ENCODE data around the gene OR5AU1.
"Not testable (repeated sequence)": the region's sequence is repeated elsewhere in the genome, so short reads cannot be mapped to it uniquely, and the experiment has no call there.

Gene OR5AU1

DNA sequence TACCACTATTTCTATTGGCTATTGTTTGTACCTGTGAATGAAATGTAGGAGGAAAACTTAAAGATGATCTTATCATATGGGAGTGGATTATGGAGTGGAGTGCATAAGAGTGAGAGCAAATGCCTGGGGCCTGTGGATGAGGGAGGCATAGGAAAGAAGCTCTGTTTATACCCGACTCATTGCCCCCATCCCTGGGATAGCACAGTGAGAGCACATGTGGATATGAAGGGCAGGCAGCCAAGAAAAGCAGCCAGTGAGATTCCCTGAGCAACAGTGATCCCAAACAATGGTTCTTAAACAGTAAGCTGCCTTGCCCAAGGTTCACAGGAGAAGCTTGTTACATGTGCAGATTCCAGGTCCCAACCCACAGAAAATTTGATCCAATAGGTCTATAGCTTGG lies 2.3 kb upstream of the OR5AU1 start:
- not testable (repeated sequence) for H3K4me1 Mint-ChIP-seq; H3K36me3 Mint-ChIP-seq; H3K4me3 Mint-ChIP-seq; DNase-seq (ENCODE audit: low spot score in 2 of 2); H3K9me3 Mint-ChIP-seq; ATAC-seq (ENCODE audit: low read depth); H3K27ac Mint-ChIP-seq
- peaks cover 22% of the 10 kb centered on the region for H3K27me3 Mint-ChIP-seq

DNA sequence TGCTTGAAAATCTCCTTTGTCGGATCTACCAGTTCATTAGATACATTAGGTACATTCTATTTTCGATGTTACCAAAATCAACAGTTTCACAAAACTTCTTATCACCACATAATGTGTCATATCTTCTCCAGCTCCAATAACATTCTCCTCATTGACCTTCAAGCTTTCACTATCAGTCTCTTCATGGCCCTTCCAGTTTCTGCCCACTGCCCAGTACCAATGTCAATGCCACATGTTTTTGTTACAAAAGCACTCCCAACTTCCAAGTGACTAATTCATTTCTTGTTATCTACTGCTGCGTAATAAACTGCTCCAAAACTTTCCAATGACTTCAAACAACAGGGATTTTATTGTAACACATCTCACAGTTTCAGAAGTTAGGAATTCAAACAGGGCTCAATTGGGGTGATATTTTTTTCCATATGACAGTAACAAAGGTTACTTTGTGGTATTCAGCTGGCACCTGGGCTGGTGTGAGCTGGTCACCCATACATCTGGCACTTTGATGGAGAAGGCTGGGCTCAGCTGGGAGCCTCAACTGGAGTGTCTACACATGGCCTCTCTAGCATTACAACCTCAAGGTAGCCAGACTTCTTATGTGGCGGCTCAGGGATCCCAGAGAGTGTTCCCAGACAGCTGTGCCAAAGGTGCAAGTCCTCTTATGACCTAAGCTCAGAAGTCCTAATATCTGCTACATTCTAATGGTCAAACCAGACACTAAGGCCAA lies 6.1 kb downstream of the OR5AU1 start:
- Mint-ChIP-seq H3K36me3 (peaks cover 5% of the 10 kb centered on the region), H3K27ac (no peak overlapping the region), H3K9me3 (peaks cover 10% of the 10 kb centered on the region), H3K4me1 (no peaks in the 10 kb centered on the region), H3K27me3 (peaks cover 8% of the 10 kb centered on the region), H3K4me3 (no peak overlapping the region)
- ATAC-seq (ENCODE audit: low read depth) (no peak), DNase-seq (ENCODE audit: low spot score in 2 of 2) (no peak)

DNA sequence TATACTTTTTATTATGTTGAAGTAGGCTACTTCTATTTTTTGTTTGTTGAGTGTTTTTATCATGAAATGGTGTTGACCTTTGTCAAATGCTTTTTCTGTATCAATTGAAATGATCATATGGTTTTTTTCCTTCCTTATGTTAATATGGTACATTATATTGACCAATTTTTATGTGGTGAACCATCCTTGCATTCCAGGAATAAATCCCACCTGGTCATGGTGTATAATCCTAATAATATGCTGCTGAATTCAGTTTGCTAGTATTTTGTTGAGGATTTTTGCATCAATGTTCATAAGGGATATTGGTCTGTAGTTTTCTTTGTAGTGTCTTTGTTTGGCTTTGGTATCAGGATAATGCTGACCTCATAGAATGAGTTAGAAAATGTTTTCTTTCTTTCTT lies 10.4 kb downstream of the OR5AU1 start:
- peaks cover 8% of the 10 kb centered on the region for H3K27me3 Mint-ChIP-seq
- H3K4me1 Mint-ChIP-seq: no peaks in the 10 kb centered on the region
- peaks cover 12% of the 10 kb centered on the region for H3K9me3 Mint-ChIP-seq
- DNase-seq (ENCODE audit: low spot score in 2 of 2) (no peak), ATAC-seq (ENCODE audit: low read depth) (no peak)
- no peak overlapping the region for H3K27ac Mint-ChIP-seq
- H3K36me3 Mint-ChIP-seq: peaks cover 6% of the 10 kb centered on the region
- H3K4me3 Mint-ChIP-seq: no peak overlapping the region

DNA sequence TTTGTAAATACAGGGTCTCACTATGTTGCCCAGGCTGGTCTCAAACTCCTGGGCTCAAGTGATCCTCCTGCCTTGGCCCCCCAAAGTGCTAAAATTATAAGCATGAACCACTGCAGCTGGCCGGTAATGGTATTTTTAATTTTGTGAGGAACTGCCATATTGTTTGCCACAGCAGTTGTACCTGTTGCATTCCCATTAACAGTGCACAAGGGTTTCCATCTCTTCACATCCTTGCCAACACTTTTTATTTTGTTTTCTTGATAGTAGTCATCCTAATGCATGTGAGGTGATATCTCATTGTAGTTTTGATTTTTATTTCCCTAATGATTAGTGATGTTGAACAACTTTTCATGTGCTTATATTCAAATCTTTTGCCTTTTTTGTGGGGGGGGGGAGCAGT lies 13.5 kb downstream of the OR5AU1 start:
- Mint-ChIP-seq H3K27me3 (peaks cover 8% of the 10 kb centered on the region), H3K9me3 (peaks cover 12% of the 10 kb centered on the region), H3K36me3 (peaks cover 6% of the 10 kb centered on the region), H3K4me1 (no peaks in the 10 kb centered on the region), H3K27ac (no peak overlapping the region), H3K4me3 (no peak overlapping the region)
- ATAC-seq (ENCODE audit: low read depth) (no peak), DNase-seq (ENCODE audit: low spot score in 2 of 2) (no peak)

DNA sequence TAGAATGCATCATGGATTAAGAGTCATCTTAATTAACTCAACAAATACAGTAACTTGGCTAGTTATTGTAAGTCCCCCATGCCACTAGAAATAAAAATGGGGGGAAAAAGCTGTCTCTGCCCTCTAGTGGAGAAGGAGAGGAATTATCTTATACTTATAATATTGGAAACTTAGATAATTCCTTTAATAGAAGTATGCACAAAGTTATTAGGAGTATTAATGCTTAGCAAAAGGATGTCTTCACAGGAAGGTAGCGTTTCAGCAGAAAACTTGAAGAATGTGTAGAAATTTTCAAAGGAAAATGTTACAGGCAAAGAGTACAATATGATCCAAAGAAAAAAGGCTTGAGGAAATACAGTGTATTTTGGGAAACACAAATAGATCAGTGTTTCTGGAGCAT lies 19.8 kb downstream of the OR5AU1 start:
- H3K36me3 Mint-ChIP-seq: no peaks in the 10 kb centered on the region
- H3K9me3 Mint-ChIP-seq: peaks cover 1% of the 10 kb centered on the region
- ATAC-seq (ENCODE audit: low read depth) (no peak), DNase-seq (ENCODE audit: low spot score in 2 of 2) (no peak)
- H3K4me1 Mint-ChIP-seq: no peaks in the 10 kb centered on the region
- H3K27me3 Mint-ChIP-seq: peaks cover 3% of the 10 kb centered on the region
- no peak overlapping the region for H3K4me3 Mint-ChIP-seq
- no peak overlapping the region for H3K27ac Mint-ChIP-seq

DNA sequence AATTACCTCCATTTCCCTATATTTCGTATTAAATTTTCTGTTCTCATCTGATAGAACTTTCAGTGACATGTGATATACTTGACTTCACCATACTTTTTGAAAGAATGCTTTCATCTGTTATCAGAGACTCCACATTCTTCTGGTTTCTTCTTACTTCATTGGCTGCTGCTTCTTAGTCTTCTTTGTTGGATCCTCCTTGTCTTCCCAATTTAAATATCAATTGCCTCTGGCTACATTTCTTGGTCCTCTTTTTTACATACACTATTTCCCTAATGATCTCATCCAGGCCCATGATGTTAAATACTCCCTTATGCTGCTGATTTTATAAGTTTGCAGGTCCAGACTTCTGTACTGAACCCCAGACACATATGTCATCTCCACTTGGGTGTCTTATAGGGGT lies 22.0 kb downstream of the OR5AU1 start:
- H3K27me3 Mint-ChIP-seq: peaks cover 3% of the 10 kb centered on the region
- ATAC-seq (ENCODE audit: low read depth) (no peak), DNase-seq (ENCODE audit: low spot score in 2 of 2) (no peak)
- H3K36me3 Mint-ChIP-seq: no peaks in the 10 kb centered on the region
- H3K4me3 Mint-ChIP-seq: no peak overlapping the region
- H3K4me1 Mint-ChIP-seq: no peaks in the 10 kb centered on the region
- no peak overlapping the region for H3K27ac Mint-ChIP-seq
- peaks cover 2% of the 10 kb centered on the region for H3K9me3 Mint-ChIP-seq

DNA sequence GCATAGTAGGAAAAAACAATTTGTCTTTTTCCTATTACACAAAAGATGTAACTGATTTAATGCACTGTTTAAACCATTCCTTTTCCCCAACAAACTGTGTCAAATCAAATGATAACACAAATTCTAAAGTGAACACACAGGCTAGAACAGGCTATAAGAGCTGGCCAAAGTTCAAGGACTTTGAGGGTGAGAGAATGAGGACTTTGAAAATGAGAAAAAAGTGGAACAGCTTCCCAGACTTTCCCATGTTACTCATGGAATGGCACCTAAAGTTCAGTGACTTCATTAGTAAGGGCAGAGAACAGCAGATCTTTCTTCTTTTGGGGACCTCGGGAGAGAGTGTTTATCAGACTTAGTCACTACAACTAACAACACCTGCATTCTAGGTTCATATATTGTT lies 32.4 kb downstream of the OR5AU1 start:
- ATAC-seq (ENCODE audit: low read depth) (no peak), DNase-seq (ENCODE audit: low spot score in 2 of 2) (no peak)
- peaks cover 2% of the 10 kb centered on the region for H3K36me3 Mint-ChIP-seq
- H3K27ac Mint-ChIP-seq: no peak overlapping the region
- H3K4me3 Mint-ChIP-seq: no peak overlapping the region
- peaks cover 20% of the 10 kb centered on the region for H3K27me3 Mint-ChIP-seq
- no peaks in the 10 kb centered on the region for H3K4me1 Mint-ChIP-seq
- H3K9me3 Mint-ChIP-seq: peaks cover 3% of the 10 kb centered on the region

DNA sequence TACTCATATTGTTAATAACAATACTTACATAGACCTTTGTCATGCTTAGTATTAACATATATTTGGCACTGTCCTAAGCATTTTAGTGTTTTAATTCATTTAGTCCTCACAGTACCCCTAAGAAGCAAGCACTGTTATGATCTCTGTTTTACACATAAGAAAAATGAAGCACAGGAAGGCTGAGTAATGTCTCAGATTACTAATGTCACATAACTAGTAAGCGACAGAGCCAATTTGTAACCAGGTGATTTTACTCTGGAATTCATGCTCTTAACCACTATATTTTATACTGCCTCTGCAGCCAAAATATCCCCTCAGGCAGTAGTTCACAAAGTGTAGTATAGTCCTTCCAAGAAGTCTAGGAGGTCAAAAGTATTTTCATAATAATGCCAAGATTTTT lies 34.7 kb downstream of the OR5AU1 start:
- DNase-seq (ENCODE audit: low spot score in 2 of 2) (no peak), ATAC-seq (ENCODE audit: low read depth) (no peak)
- peaks cover 3% of the 10 kb centered on the region for H3K9me3 Mint-ChIP-seq

DNA sequence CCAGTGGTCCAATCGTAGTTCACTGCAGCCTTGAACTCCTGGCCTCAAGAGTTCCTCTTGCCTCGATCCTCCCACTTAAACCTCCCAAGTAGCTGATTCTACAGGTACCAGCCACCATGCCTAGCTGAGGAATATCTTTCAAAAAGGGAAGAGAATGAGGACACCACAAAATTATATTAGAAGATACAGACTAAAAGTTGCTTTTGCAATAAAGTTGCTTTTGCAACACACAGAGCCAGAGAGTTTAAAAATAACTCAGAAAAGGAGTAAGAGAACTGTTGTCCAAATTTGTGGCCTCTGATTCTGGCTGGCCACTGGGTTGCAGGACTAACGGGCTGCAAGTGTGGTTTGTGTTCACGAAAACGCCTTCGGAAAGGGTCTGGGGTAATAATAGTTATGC lies 35.2 kb downstream of the OR5AU1 start:
- H3K27ac Mint-ChIP-seq: no peak overlapping the region
- H3K36me3 Mint-ChIP-seq: peaks cover 2% of the 10 kb centered on the region
- no peak for ATAC-seq (ENCODE audit: low read depth)
- peaks cover 3% of the 10 kb centered on the region for H3K9me3 Mint-ChIP-seq
- peaks cover 13% of the 10 kb centered on the region for H3K27me3 Mint-ChIP-seq
- DNase-seq (ENCODE audit: low spot score in 2 of 2): no peak
- no peaks in the 10 kb centered on the region for H3K4me1 Mint-ChIP-seq
- no peak overlapping the region for H3K4me3 Mint-ChIP-seq

More for the DNA sequence above, 34.7 kb downstream of the OR5AU1 start:
- H3K4me3 Mint-ChIP-seq: no peak overlapping the region
- peaks cover 17% of the 10 kb centered on the region for H3K27me3 Mint-ChIP-seq
- no peaks in the 10 kb centered on the region for H3K4me1 Mint-ChIP-seq
- H3K36me3 Mint-ChIP-seq: peaks cover 2% of the 10 kb centered on the region
- H3K27ac Mint-ChIP-seq: no peak overlapping the region

DNA sequence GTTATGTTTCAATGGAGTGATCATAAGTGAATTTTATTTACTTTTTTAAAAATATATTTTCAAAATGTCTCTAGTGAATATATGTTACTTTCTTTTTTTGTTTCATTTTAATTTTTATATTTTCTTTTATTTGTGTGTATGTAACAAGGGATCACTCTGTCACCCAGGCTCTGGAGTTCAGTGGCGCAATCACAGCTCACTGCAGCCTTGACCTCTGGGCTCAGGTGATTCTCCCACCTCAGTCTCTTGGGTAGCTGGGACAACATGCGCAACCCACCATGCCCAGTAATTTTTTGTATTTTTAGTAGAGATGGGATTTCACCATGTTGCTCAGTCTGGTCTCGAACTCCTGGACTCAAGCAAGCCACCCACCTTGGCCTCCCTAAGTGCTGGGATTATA lies 36.9 kb downstream of the OR5AU1 start:
- no peaks in the 10 kb centered on the region for H3K4me1 Mint-ChIP-seq
- H3K36me3 Mint-ChIP-seq: no peaks in the 10 kb centered on the region
- no peak overlapping the region for H3K4me3 Mint-ChIP-seq
- peaks cover 7% of the 10 kb centered on the region for H3K27me3 Mint-ChIP-seq
- H3K27ac Mint-ChIP-seq: no peak overlapping the region
- H3K9me3 Mint-ChIP-seq: no peaks in the 10 kb centered on the region
- no peak for ATAC-seq (ENCODE audit: low read depth)
- DNase-seq (ENCODE audit: low spot score in 2 of 2): no peak

DNA sequence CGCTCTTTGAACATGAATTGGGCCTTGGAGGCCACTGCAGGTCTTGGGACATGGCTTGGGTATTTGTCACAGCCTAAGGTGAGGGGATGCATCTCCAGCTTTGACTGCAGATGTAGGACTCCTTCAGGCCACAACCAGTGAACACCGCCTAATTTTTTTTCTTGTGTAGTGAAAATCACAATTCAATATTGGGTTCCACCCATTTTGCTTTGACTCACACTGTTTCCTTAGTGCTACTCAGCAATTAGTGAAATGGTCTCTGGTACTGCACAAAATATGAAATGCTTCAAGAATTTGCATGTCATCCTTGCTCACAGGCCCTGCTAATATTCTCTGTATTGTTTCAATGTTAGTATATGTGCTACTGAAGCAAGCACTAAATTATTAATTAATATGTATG lies 42.5 kb downstream of the OR5AU1 start:
- H3K27ac Mint-ChIP-seq: no peak overlapping the region
- no peaks in the 10 kb centered on the region for H3K27me3 Mint-ChIP-seq
- no peaks in the 10 kb centered on the region for H3K36me3 Mint-ChIP-seq
- no peak for ATAC-seq (ENCODE audit: low read depth)
- H3K9me3 Mint-ChIP-seq: no peaks in the 10 kb centered on the region
- no peak overlapping the region for H3K4me3 Mint-ChIP-seq
- DNase-seq (ENCODE audit: low spot score in 2 of 2): no peak
- no peaks in the 10 kb centered on the region for H3K4me1 Mint-ChIP-seq

DNA sequence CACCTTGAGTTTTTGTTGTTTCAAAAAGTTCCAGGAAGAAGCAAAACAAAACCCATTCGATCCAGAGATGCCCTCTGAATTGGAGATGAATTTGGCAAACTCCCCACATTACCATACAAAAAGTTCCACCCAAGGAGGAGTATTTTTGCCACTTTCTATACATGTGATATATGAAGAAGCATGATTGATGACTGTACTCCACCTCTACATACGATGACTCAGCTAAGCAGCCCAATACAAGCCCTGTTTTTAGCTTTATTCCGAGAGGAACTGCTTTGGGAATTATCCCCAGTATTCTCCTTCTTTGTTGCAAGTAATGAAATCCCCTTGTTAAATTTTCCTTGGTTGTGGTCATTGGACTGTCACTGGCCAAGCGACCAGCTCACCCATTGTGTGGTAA lies 43.6 kb downstream of the OR5AU1 start:
- no peak overlapping the region for H3K4me3 Mint-ChIP-seq
- no peaks in the 10 kb centered on the region for H3K4me1 Mint-ChIP-seq
- no peaks in the 10 kb centered on the region for H3K36me3 Mint-ChIP-seq
- H3K9me3 Mint-ChIP-seq: no peaks in the 10 kb centered on the region
- ATAC-seq (ENCODE audit: low read depth): no peak
- H3K27me3 Mint-ChIP-seq: no peaks in the 10 kb centered on the region
- DNase-seq (ENCODE audit: low spot score in 2 of 2): no peak
- no peak overlapping the region for H3K27ac Mint-ChIP-seq

DNA sequence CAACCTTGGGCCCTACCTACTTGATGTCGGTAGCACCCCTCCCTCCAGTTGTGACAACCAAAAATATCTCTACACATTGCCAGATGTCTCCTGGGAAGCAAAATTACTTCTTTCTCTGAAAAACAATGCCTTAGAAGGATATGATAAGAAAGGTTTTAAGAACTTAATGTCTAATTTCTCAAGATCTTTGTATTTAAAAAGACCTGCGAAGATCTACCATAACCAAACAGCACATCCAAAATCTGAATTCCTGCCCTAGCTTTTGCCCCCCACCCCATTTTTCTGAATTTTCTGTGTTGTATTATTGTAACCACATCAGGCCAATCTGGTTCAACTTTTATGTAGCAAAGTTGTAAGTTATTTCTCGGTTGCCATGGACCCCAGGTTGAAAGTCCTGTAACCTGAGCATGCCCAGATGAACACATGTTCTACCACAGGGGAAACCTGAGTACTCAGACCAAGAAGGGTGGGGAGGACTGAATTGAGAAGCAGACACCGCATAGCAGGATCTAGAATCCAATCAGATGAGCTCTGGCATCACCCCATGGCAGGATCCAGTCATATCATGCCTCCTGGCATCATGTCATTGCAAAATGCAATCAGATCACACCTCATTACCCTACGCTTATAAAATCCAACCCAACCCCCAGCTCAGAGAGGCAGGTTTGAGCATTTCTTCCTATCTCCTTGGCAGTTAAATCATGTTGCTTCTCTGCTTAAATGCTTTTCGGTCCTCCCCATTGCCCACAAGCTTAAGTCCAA lies 46.3 kb downstream of the OR5AU1 start:
- ATAC-seq (ENCODE audit: low read depth): no peak
- H3K27me3 Mint-ChIP-seq: no peaks in the 10 kb centered on the region
- H3K36me3 Mint-ChIP-seq: no peaks in the 10 kb centered on the region
- H3K9me3 Mint-ChIP-seq: no peaks in the 10 kb centered on the region
- no peak overlapping the region for H3K27ac Mint-ChIP-seq
- DNase-seq (ENCODE audit: low spot score in 2 of 2): no peak
- H3K4me3 Mint-ChIP-seq: no peak overlapping the region
- peaks cover 5% of the 10 kb centered on the region for H3K4me1 Mint-ChIP-seq

DNA sequence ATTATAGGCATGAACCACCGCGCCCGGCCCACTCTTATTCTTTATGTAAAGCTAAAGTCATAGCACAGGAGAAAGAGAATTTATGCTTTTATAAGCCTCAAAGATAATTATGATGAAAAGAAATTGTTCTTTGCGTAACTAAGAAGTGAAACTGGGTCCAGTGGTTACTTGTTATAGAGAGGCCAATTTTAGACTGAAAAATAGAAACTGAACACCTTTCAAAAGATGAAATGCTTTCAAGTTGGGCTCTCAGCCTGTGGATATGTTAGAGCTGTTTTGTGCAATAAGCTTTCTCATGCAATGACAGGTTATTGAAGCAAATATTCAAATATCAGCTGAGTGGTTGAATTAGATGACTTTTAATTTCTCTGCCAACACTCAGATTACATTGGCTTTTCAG lies 47.1 kb downstream of the OR5AU1 start:
- Mint-ChIP-seq H3K9me3 (no peaks in the 10 kb centered on the region), H3K36me3 (no peaks in the 10 kb centered on the region), H3K27me3 (no peaks in the 10 kb centered on the region), H3K27ac (no peak overlapping the region), H3K4me1 (peaks cover 7% of the 10 kb centered on the region), H3K4me3 (no peak overlapping the region)
- DNase-seq (ENCODE audit: low spot score in 2 of 2) (no peak), ATAC-seq (ENCODE audit: low read depth) (no peak)
